Loucy (cell line): Measurements from ENCODE around the gene ICAM1.

Experiments used
- H2AFZ ChIP-seq: fragments of 200-600 bp; sonication (generic); 2 replicates; pipeline ENCODE4 v1.6.0; 2016; ENCODE audit warnings: antibody characterized with exemption, mild to moderate bottlenecking, low read length, moderate library complexity
- H3F3A ChIP-seq: fragments of 200-600 bp; 2 replicates; pipeline ENCODE4 v1.6.0; 2016; ENCODE audit warnings: antibody characterized with exemption, low read depth, mild to moderate bottlenecking
- H3K27me3 ChIP-seq: fragments of 200-600 bp; sonication (generic); 2 replicates; pipeline ENCODE4 v1.6.1; 2014; ENCODE audit warnings: low read length, mild to moderate bottlenecking; ENCODE audit not compliant: insufficient read depth, poor library complexity, severe bottlenecking
- H3K36me3 ChIP-seq: fragments of 200-600 bp; sonication (generic); 2 replicates; pipeline ENCODE4 v1.6.1; 2016; ENCODE audit warnings: low read length; ENCODE audit not compliant: insufficient read depth
- H3K4me1 ChIP-seq: fragments of 200-600 bp; sonication (generic); 2 replicates; pipeline ENCODE4 v1.5.1; 2014; ENCODE audit warnings: low read length, mild to moderate bottlenecking; ENCODE audit not compliant: insufficient read depth, poor library complexity, severe bottlenecking
- H3K4me2 ChIP-seq: fragments of 200-600 bp; sonication (generic); 2 replicates; pipeline ENCODE4 v1.6.0; 2014; ENCODE audit warnings: antibody characterized with exemption, low read length, low read depth, mild to moderate bottlenecking; ENCODE audit not compliant: poor library complexity, severe bottlenecking
- H3K4me3 ChIP-seq: fragments of 200-600 bp; sonication (generic); 2 replicates; pipeline ENCODE4 v1.5.1; 2014; ENCODE audit warnings: low read length, mild to moderate bottlenecking, mixed read lengths; ENCODE audit not compliant: poor library complexity, severe bottlenecking
- H3K79me2 ChIP-seq: fragments of 200-600 bp; sonication (generic); 2 replicates; pipeline ENCODE4 v1.6.1; 2014; ENCODE audit warnings: low read length; ENCODE audit not compliant: insufficient read depth
- H3K9ac ChIP-seq: fragments of 200-600 bp; sonication (generic); 2 replicates; pipeline ENCODE4 v1.6.0; 2014; ENCODE audit warnings: mild to moderate bottlenecking, low read depth, low read length, moderate library complexity; ENCODE audit not compliant: poor library complexity, severe bottlenecking
- H3K9me2 ChIP-seq: fragments of 200-600 bp; sonication (generic); replicated peaks from 2 replicates; pipeline ENCODE4 v1.6.1; 2016; ENCODE audit warnings: low read depth, low read length, mixed read lengths
- H3K9me3 ChIP-seq: fragments of 200-600 bp; sonication (generic); 2 replicates; pipeline ENCODE4 v1.6.1; 2014; ENCODE audit warnings: mild to moderate bottlenecking, antibody characterized with exemption, low read length, low read depth; ENCODE audit not compliant: insufficient read depth
- H4K20me1 ChIP-seq: fragments of 200-600 bp; sonication (generic); 2 replicates; pipeline ENCODE4 v1.6.0; 2014; ENCODE audit warnings: antibody characterized with exemption, low read length, mild to moderate bottlenecking; ENCODE audit not compliant: insufficient read depth, poor library complexity, severe bottlenecking
- EZH2phosphoT487 ChIP-seq: fragments of 200-600 bp; IDR thresholded peaks from 2 replicates; pipeline ENCODE4 v1.6.1; 2018; ENCODE audit warnings: antibody characterized with exemption, mild to moderate bottlenecking, moderate library complexity, borderline replicate concordance
- TF ChIP-seq, protein P1 (sequence below): fragments of 200-600 bp; sonication (generic); conservative IDR thresholded peaks from 2 replicates; pipeline ENCODE4 v1.5.1; 2014; ENCODE audit warnings: mild to moderate bottlenecking, antibody characterized with exemption, low read length

ICAM1 gene

DNA sequence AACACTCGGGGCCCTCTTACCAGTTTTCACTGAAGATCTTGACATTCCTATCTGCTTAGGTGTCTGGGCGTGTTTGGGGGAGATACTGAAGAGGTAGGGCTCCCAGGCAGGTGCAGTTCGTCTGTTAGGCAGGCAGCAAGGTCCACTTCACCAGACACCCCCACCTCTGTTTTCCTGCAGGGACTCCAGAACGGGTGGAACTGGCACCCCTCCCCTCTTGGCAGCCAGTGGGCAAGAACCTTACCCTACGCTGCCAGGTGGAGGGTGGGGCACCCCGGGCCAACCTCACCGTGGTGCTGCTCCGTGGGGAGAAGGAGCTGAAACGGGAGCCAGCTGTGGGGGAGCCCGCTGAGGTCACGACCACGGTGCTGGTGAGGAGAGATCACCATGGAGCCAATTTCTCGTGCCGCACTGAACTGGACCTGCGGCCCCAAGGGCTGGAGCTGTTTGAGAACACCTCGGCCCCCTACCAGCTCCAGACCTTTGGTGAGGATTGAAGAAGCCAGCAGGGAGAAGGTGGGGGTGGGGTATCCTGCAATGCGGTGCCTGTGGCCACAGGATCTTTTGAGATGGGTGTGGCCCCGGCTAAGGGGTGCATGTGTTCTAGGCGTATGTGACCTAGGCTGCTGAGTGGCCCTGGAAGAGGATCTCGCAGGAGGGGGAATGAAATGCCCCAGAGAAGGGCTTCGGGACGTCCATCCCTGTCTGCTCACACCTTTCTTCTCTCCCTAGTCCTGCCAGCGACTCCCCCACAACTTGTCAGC, 12.6 kb downstream of the ICAM1 start:
- H3K9me2 ChIP-seq = no peaks in the 10 kb centered on the region
- H3K4me2 ChIP-seq = no peak overlapping the region
- H3K4me3 ChIP-seq = no peak overlapping the region
- H3K27me3 ChIP-seq = no peaks in the 10 kb centered on the region
- TF ChIP-seq, protein P1, sequence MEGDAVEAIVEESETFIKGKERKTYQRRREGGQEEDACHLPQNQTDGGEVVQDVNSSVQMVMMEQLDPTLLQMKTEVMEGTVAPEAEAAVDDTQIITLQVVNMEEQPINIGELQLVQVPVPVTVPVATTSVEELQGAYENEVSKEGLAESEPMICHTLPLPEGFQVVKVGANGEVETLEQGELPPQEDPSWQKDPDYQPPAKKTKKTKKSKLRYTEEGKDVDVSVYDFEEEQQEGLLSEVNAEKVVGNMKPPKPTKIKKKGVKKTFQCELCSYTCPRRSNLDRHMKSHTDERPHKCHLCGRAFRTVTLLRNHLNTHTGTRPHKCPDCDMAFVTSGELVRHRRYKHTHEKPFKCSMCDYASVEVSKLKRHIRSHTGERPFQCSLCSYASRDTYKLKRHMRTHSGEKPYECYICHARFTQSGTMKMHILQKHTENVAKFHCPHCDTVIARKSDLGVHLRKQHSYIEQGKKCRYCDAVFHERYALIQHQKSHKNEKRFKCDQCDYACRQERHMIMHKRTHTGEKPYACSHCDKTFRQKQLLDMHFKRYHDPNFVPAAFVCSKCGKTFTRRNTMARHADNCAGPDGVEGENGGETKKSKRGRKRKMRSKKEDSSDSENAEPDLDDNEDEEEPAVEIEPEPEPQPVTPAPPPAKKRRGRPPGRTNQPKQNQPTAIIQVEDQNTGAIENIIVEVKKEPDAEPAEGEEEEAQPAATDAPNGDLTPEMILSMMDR = no peak
- no peak for TF ChIP-seq EZH2phosphoT487
- no peak overlapping the region for H2AFZ ChIP-seq
- peaks cover 17% of the 10 kb centered on the region; the same call in 1 of the 2 replicates for H3K36me3 ChIP-seq
- peaks cover 30% of the 10 kb centered on the region for H3K4me1 ChIP-seq
- no peaks in the 10 kb centered on the region for H3K9me3 ChIP-seq
- no peaks in the 10 kb centered on the region for H3K79me2 ChIP-seq
- H3F3A ChIP-seq = no peaks in the 10 kb centered on the region
- no peak overlapping the region for H3K9ac ChIP-seq
- peaks cover 3% of the 10 kb centered on the region for H4K20me1 ChIP-seq

DNA sequence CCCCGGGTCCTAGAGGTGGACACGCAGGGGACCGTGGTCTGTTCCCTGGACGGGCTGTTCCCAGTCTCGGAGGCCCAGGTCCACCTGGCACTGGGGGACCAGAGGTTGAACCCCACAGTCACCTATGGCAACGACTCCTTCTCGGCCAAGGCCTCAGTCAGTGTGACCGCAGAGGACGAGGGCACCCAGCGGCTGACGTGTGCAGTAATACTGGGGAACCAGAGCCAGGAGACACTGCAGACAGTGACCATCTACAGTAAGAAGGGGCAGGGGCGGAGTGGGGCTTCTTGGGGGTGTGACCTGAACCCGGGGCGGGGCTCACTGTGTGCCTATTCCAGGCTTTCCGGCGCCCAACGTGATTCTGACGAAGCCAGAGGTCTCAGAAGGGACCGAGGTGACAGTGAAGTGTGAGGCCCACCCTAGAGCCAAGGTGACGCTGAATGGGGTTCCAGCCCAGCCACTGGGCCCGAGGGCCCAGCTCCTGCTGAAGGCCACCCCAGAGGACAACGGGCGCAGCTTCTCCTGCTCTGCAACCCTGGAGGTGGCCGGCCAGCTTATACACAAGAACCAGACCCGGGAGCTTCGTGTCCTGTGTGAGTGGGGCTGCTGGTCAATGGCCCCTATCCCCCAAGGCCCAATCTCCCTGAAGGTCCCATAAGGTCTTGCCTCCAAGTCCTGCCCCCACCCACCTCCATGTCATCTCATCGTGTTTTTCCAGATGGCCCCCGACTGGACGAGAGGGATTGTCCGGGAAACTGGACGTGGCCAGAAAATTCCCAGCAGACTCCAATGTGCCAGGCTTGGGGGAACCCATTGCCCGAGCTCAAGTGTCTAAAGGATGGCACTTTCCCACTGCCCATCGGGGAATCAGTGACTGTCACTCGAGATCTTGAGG, 13.4 kb downstream of the ICAM1 start:
- TF ChIP-seq EZH2phosphoT487 = no peak
- TF ChIP-seq, protein P1 = no peak
- Histone ChIP-seq H3K9me2 (no peaks in the 10 kb centered on the region), H3F3A (no peaks in the 10 kb centered on the region), H3K27me3 (no peaks in the 10 kb centered on the region), H3K4me2 (no peak overlapping the region), H3K4me1 (peaks cover 36% of the 10 kb centered on the region), H4K20me1 (peaks cover 3% of the 10 kb centered on the region), H3K79me2 (no peaks in the 10 kb centered on the region), H3K9ac (no peak overlapping the region), H3K36me3 (peaks cover 17% of the 10 kb centered on the region; the same call in 1 of the 2 replicates), H2AFZ (no peak overlapping the region), H3K9me3 (no peaks in the 10 kb centered on the region), H3K4me3 (no peak overlapping the region)

DNA sequence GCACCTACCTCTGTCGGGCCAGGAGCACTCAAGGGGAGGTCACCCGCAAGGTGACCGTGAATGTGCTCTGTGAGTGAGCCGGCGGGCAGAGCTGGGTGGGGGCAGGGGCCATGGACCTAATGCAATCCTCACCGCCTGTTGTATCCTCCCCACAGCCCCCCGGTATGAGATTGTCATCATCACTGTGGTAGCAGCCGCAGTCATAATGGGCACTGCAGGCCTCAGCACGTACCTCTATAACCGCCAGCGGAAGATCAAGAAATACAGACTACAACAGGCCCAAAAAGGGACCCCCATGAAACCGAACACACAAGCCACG, 14.0 kb downstream of the ICAM1 start:
- Histone ChIP-seq H2AFZ (no peak overlapping the region), H3K9ac (no peak overlapping the region), H3K9me2 (no peaks in the 10 kb centered on the region), H3F3A (no peaks in the 10 kb centered on the region), H3K4me2 (no peak overlapping the region), H3K36me3 (peaks cover 17% of the 10 kb centered on the region; the same call in 1 of the 2 replicates), H3K4me1 (peaks cover 33% of the 10 kb centered on the region), H3K79me2 (no peaks in the 10 kb centered on the region), H4K20me1 (peaks cover 2% of the 10 kb centered on the region), H3K27me3 (no peaks in the 10 kb centered on the region), H3K9me3 (no peaks in the 10 kb centered on the region), H3K4me3 (no peak overlapping the region)
- TF ChIP-seq, protein P1 = no peak
- no peak for TF ChIP-seq EZH2phosphoT487
